ENCODE measurements around the gene HSD11B2. TPM values are rescaled to one million over a fixed set of nuclear protein-coding genes. Genes with fewer than 3 reads are reported as not detected.

The HSD11B2 gene
- total RNA-seq, 1 experiment from 2014 or later = 9.7 TPM

- H3K36me3 ChIP-seq (ENCODE audit: control insufficient read depth in 1 of 2, insufficient read depth in 2 of 2, low read length in 2 of 2) = no peaks in the 10 kb centered on the region
- H3K27me3 ChIP-seq (ENCODE audit: insufficient read depth, low read length) = no peaks in the 10 kb centered on the region
- no peaks in the 10 kb centered on the region for H3K9me2 ChIP-seq (ENCODE audit: insufficient read depth)
- POLR2A ChIA-PET = no interaction called here
- RAD21 ChIA-PET (ENCODE audit: low non-redundant PET in 1 of 2, low total read pairs in 2 of 2, uncharacterized antibody in 2 of 2, unreplicated experiment in 2 of 2) = no interaction called here
- no peak overlapping the region for H3K4me2 ChIP-seq (ENCODE audit: low read length)
- no peak overlapping the region for H3K9ac ChIP-seq (ENCODE audit: low read length)
- peaks cover 0 to 29% of the 10 kb centered on the region in 2 experiments; a peak in 2 of 4 replicates for H3K4me1 ChIP-seq (ENCODE audit: control insufficient read depth in 1 of 2, insufficient read depth in 2 of 2, low read length in 2 of 2)
- CTCF ChIA-PET = interaction anchor here (3.7 kb wide), 1 partner anchor 21 kb away, joined by 41 read pairs; no protein-coding TSS in a partner anchor
- H3K79me2 ChIP-seq (ENCODE audit: insufficient read depth, low read length) = no peaks in the 10 kb centered on the region
- no peaks in the 10 kb centered on the region for H3K9me3 ChIP-seq (ENCODE audit: control insufficient read depth in 1 of 2, insufficient read depth in 1 of 2, low read depth in 1 of 2, low read length in 2 of 2)
- H4K20me1 ChIP-seq (ENCODE audit: insufficient read depth) = no peaks in the 10 kb centered on the region
- TF ChIP-seq POLR2AphosphoS5 (IDR thresholded peaks at IDR 0.05; ENCODE audit: low read depth, low read length) (no peak), SIN3A (IDR thresholded peaks at IDR 0.05; ENCODE audit: low read depth) (no peak), CTCF (IDR thresholded peaks at IDR 0.05 in 2 of 3, conservative IDR thresholded peaks at IDR 0.05 in 1 of 3; ENCODE audit: borderline replicate concordance in 1 of 3, insufficient read depth in 1 of 3, low read depth in 2 of 3, low read length in 2 of 3) (no peak), JUND (IDR thresholded peaks at IDR 0.05) (no peak), ELF1 (IDR thresholded peaks at IDR 0.05; ENCODE audit: borderline replicate concordance, low read depth) (no peak), REST (IDR thresholded peaks at IDR 0.05; ENCODE audit: low read depth) (no peak), EZH2phosphoT487 (IDR thresholded peaks at IDR 0.05; ENCODE audit: borderline replicate concordance) (no peak), TCF7L2 (IDR thresholded peaks at IDR 0.05; ENCODE audit: borderline replicate concordance, extremely low read depth, insufficient read depth, insufficient read length) (no peak), SP1 (IDR thresholded peaks at IDR 0.05; ENCODE audit: low read depth) (no peak)
- ATAC-seq = no peak
- no peak overlapping the region for H3K27ac ChIP-seq (ENCODE audit: low read depth, low read length)
- no peak overlapping the region for H2AFZ ChIP-seq (ENCODE audit: low read depth, low read length, poor library complexity, severe bottlenecking)
- intact Hi-C loops (cut with micrococcal nuclease) = no loop called here
- DNase-seq (ENCODE audit: low read depth, low spot score) = no peak
- no peak overlapping the region for H3K4me3 ChIP-seq (replicated peaks in 1 of 2; ENCODE audit: low read depth in 1 of 2, low read length in 2 of 2)
- BruUV-seq (replicated peaks) = no TSS peak
Observed at GRCh38 chr16:67426022-67426421, 4.9 kb upstream of the HSD11B2 start.

Data from HCT116 (cell line).